Duodenal mucosa (tissue), 2 donors: ENCODE measurements around the gene ABR.
A peak's percentile ranks its signal among the peaks of the same experiment; 100 is the strongest.

Source experiments
- H3K27ac ChIP-seq: one replicate; pipeline ENCODE4 v1.7.0; 2013; ENCODE audit warnings: low read depth, low read length
- H3K27me3 ChIP-seq, 2 donors: one replicate each; pipeline ENCODE4 v1.7.0; 2013; ENCODE audit warnings: low read length in 2 of 2, control low read depth in 1 of 2; ENCODE audit not compliant: insufficient read depth in 2 of 2, control insufficient read depth in 1 of 2
- H3K36me3 ChIP-seq, 2 donors: one replicate each; pipeline ENCODE4 v1.7.0; 2013; ENCODE audit warnings: low read length in 2 of 2, control low read depth in 1 of 2; ENCODE audit not compliant: insufficient read depth in 2 of 2, control insufficient read depth in 1 of 2
- H3K4me1 ChIP-seq, 2 donors: one replicate each; pipeline ENCODE4 v1.7.0; 2013; ENCODE audit warnings: low read length in 2 of 2, control low read depth in 1 of 2; ENCODE audit not compliant: insufficient read depth in 2 of 2, control insufficient read depth in 1 of 2
- H3K4me3 ChIP-seq, 2 donors: one replicate each; pipeline ENCODE4 v1.7.0; 2013; ENCODE audit warnings: low read length in 2 of 2, low read depth in 1 of 2
- H3K9ac ChIP-seq, 2 donors: one replicate each; pipeline ENCODE4 v1.7.0; 2013; ENCODE audit warnings: low read length in 2 of 2, low read depth in 1 of 2
- H3K9me3 ChIP-seq, 2 donors: one replicate each; pipeline ENCODE4 v1.7.0; 2013; ENCODE audit warnings: low read length in 2 of 2, control low read depth in 1 of 2; ENCODE audit not compliant: control insufficient read depth in 1 of 2

Gene ABR

DNA sequence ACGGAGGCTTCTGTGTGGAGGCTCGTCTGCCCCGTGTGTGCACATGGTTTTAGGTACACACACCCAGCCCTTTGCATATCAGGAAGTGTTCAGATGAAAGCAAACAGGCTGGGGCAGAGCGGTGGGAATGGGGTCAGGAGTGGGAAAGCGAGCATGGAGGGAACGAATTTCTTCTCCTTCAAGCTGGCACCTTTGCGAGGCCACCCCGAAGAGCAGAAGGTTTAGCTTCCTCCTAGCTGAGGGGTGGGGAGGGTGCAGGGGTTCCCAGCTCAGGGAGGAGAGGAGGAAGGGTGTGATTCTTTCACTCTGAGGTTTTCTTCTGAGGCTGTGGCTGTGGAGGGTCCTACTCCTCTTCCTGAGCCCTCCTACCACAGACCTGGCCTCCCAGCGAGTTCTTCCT, 83.6 kb downstream of the ABR start:
- Histone ChIP-seq H3K36me3 (peaks cover 30 to 72% of the 10 kb centered on the region in 2 donors), H3K4me1 (peaks cover 9 to 14% of the 10 kb centered on the region in 2 donors)

DNA sequence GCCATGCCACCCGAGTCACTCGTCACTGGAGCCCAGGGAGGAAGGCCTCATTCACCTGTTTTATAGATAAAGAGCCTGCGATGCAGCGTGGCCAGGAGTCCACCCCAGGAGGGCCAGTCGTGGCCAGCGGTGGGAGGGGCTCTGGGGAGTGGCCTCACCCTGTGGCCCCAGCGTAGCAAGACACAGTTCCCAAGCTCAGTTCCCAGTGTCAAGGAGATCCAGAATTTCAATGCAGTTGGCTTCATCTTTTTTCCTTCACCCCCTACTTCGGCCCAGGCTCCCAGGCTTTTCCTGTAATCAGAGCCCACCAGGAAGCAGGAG, 84.0 kb downstream of the ABR start:
- Histone ChIP-seq H3K27ac (peak overlapping the region; percentile 4), H3K36me3 (peaks cover 33 to 76% of the 10 kb centered on the region in 2 donors), H3K4me1 (peaks cover 9 to 14% of the 10 kb centered on the region in 2 donors), H3K27me3 (no peaks in the 10 kb centered on the region), H3K9me3 (no peaks in the 10 kb centered on the region), H3K9ac (no peak overlapping the region), H3K4me3 (no peak overlapping the region)

More for the DNA sequence above, 83.6 kb downstream of the ABR start:
- H3K27me3 ChIP-seq, result no peaks in the 10 kb centered on the region
- H3K9ac ChIP-seq, result no peak overlapping the region
- H3K27ac ChIP-seq, result peak overlapping the region; percentile 4
- H3K9me3 ChIP-seq, result no peaks in the 10 kb centered on the region
- no peak overlapping the region for H3K4me3 ChIP-seq

DNA sequence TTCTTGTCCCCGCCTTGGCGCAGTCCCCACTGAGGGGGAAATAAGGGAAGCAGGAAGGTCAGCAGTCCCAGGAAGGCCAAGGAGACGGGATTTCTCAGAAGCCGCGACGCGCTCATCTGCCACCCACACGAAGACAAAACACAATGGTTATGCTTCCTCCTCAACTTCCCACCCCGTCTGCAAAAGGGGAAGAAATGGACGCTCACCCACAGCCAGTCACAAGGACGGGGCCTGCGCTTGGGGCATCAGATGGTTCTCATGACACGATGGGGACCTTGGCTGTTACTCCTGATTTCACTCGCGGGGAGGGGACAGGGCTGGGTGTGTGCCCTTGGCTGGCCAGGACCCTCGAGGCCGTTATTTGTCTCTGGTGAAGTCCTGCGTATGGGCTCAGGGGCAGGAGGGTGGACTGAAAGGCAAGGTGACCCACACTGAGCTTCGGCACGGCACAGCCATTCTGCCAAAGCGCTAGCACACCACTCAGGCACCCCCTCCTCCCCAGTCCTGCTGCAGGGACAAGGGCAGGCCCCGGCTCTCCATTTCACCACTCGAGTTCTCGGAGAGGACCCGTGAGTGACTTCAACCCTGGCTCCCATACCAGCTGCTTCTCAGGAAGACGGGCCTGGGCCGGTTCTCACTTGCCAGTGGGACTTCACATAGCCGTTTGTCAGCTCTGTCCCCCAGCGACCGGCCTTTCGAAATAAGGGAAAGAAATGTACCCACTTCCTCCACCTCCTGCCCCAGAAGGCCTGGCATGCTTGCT, 84.5 kb downstream of the ABR start:
- Histone ChIP-seq H3K9ac (no peak overlapping the region), H3K36me3 (peaks cover 30 to 77% of the 10 kb centered on the region in 2 donors), H3K9me3 (no peaks in the 10 kb centered on the region), H3K4me3 (no peak overlapping the region), H3K27ac (peak overlapping the region; percentile 4), H3K4me1 (peaks cover 9 to 14% of the 10 kb centered on the region in 2 donors), H3K27me3 (no peaks in the 10 kb centered on the region)

DNA sequence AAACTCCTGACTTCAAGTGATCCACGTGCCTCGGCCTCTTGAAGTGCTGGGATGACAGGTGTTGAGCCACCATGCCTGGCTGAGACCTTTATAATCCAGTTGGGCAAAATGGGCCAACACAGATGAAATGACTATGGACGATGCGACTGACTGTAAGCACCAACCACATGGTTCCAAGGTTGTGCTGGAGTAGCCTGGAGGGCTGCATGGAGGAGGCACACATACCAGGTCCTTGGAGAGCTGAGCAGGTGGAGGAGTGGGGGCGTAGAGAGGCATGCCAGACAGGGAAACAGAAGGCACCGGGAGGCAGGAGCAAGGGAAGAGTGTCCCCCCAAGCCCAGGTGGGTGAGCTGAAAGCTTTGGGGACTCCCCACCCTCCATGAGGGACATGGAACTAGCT, 85.2 kb downstream of the ABR start:
- no peaks in the 10 kb centered on the region for H3K27me3 ChIP-seq
- no peak overlapping the region for H3K27ac ChIP-seq
- H3K36me3 ChIP-seq, result peaks cover 28 to 78% of the 10 kb centered on the region in 2 donors
- H3K4me3 ChIP-seq, result no peak overlapping the region
- no peaks in the 10 kb centered on the region for H3K9me3 ChIP-seq
- H3K4me1 ChIP-seq, result peaks cover 9 to 14% of the 10 kb centered on the region in 2 donors
- no peak overlapping the region for H3K9ac ChIP-seq

DNA sequence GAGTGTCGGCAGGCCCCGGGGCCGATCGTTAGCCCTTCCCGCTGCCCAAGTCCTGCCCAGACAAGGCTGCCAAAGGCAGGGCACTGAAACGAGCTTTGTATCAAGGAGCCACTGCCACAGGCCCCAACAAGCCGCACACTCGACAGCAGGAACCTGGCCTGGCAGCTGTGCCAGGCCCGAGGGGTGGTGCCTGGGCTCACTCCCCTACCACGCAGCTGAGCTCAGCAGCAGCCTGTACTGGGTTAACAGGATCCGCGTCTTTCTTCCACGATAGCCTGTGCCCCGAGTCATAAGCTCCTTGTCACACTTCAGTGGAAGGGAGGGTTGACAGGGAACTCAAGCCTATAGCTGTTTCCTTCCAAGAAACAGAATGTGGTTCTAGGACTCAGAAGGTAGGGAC, 87.9 kb downstream of the ABR start:
- no peak overlapping the region for H3K4me3 ChIP-seq
- H3K9ac ChIP-seq, result no peak overlapping the region
- no peaks in the 10 kb centered on the region for H3K27me3 ChIP-seq
- H3K36me3 ChIP-seq, result peaks cover 31 to 62% of the 10 kb centered on the region in 2 donors
- no peak overlapping the region for H3K27ac ChIP-seq
- H3K4me1 ChIP-seq, result peaks cover 8 to 19% of the 10 kb centered on the region in 2 donors
- no peaks in the 10 kb centered on the region for H3K9me3 ChIP-seq

DNA sequence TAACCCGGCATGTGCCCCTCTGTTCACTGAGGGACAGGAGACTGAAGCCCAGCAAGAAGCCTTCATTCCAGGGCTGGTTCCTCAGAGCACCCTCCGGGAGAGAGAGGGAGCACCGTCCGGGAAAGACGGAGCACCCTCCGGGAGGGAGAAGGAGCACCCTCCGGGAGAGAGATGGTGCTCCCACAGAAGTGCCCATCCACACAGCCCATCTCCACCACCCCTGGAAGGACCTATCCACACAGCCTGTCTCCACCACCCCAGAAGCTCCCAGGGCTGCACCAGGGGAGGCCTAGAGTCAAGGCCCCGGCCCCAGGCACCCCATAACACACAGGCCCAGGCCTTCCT, 88.6 kb downstream of the ABR start:
- peaks cover 7 to 13% of the 10 kb centered on the region in 2 donors for H3K4me1 ChIP-seq
- H3K9ac ChIP-seq, result no peak overlapping the region
- no peak overlapping the region for H3K4me3 ChIP-seq
- H3K36me3 ChIP-seq, result peaks cover 29 to 66% of the 10 kb centered on the region in 2 donors
- H3K27me3 ChIP-seq, result no peaks in the 10 kb centered on the region
- no peaks in the 10 kb centered on the region for H3K9me3 ChIP-seq
- H3K27ac ChIP-seq, result no peak overlapping the region

DNA sequence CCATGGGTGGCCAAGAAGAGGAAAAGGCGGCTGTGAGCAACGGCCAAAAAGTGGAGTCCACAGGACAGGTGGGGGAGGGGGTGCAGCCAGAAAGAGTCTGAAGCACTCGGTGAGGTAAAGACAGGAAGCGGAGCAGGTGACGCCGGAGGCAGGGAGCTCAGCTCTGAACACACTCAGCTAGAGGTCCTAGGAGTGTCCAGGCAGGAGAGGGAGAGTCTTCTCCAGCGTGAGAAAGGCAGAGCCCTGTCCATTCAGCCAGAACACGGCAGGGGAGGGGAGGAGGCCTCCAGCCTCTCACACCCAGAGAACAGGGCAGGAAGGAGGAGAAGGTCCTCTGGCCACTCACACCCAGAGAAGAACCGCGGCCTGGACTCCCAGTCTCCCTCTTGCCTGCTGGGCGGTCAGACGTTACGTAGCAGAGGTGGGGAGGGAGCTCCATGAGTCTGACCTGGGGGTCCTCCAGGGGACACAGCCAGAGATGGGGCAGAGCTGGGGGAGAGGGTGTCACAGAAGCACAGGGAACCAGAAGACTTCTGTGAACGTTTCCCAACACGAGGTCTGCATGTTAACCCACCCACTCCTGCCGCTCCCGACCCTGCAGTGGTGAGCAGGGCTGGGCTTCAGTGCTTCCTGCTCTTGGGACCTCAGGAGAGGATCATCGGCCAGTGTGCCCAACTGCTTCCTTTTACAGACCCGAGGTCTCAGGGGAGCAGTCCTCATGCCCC, 89.2 kb downstream of the ABR start:
- no peak overlapping the region for H3K27ac ChIP-seq
- H3K9ac ChIP-seq, result no peak overlapping the region
- H3K27me3 ChIP-seq, result no peaks in the 10 kb centered on the region
- no peak overlapping the region for H3K4me3 ChIP-seq
- peaks cover 7 to 9% of the 10 kb centered on the region in 2 donors for H3K4me1 ChIP-seq
- H3K9me3 ChIP-seq, result no peaks in the 10 kb centered on the region
- peaks cover 30 to 61% of the 10 kb centered on the region in 2 donors for H3K36me3 ChIP-seq

DNA sequence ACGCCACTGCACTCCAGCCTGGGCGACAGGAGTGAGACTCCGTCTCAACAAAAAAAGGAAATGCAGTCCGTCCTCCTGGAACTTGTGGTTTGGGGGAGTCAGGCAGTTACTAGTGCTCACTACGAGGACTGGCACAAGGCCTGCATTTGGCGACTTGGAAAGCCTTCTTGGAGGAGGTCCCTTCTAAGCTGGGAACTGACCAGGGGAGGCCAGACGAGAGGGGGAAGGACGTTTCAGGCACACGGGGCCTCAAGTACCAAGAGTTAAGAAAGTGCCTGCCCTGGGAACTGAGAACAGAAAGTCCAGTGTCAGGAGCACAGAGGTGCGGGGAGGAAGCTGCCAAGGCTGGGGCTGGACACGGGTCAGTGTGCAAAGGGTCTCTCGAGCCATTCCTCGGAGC, 89.9 kb downstream of the ABR start:
- Histone ChIP-seq H3K27ac (no peak overlapping the region), H3K9ac (no peak overlapping the region), H3K4me1 (peaks cover 7 to 9% of the 10 kb centered on the region in 2 donors), H3K36me3 (peaks cover 27 to 57% of the 10 kb centered on the region in 2 donors), H3K4me3 (no peak overlapping the region), H3K27me3 (no peaks in the 10 kb centered on the region), H3K9me3 (no peaks in the 10 kb centered on the region)

DNA sequence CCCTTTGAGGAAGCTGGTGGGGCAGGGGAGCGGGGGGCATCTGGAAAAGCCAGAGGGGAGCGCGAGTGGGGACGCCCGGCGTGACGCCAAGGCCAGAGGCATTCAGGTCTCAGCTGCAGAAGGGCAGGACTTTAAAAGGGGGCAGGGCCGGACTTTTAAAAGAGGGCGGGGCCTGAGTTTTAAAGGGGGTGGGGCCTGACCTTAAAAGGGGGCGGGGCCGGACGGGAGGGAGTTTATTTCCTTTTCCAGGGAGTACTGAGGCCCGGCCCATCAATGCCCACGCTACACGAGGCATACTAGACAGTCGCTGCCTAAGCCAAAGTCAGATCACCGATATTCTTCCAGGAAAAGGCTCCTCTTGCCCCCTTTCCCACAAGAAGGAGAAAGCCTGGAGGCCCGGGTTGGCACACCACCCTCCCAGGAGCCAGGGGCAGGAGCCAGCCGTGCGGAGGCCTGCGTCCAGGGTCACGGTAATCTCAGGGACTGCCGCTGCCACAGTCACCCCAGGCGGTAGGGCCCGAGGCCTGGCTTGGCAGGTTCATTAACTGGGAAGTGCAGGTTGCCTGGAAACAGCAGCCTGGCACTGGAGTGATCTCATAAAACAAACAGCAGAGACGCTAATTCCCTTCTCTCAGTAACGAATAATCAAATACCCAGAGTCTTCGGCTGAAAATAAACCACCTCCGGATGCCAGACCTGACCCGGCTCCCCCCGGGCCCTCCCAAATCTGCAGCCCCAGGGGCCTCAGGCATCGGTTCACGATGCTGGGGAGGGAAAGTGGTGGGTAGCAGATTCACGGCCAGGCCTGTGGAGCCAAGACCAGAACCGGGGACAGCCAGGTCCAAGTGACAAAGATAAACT, 92.2 kb downstream of the ABR start:
- Histone ChIP-seq H3K27me3 (no peaks in the 10 kb centered on the region), H3K9me3 (no peaks in the 10 kb centered on the region), H3K9ac (peak overlapping the region in 1 of 2 donors; percentile 43), H3K36me3 (peaks cover 16 to 48% of the 10 kb centered on the region in 2 donors), H3K27ac (peak overlapping the region; percentile 75), H3K4me1 (peaks cover 16 to 20% of the 10 kb centered on the region in 2 donors), H3K4me3 (peak overlapping the region in 1 of 2 donors; percentile 43)
